Measurements from ENCODE around the gene FH.

DNA sequence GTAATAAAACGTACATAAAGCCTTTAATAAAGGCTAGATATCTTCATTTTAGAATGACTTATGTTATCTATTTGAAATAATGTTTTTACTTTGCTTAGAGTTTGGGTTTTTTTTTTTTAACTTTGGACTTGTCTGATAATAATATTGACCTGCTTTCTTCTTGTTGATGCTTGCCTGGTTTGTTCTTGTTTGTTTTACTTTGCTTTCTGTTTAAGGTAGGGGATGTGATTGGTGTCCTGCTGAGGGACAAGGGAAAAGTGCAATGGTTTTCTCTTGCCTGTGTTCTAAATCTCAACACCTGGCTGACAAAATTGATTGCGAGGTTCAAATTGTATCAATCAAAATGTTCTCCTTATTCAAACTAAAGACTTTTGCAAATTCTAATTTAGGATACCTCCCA lies 2.2 kb upstream of the FH start:
- no peak for TF ChIP-seq POLR2A (IDR thresholded peaks at IDR 0.05)
- TF ChIP-seq CTCF (IDR thresholded peaks at IDR 0.05), result no peak

Data from heart left ventricle (tissue), 13 donors.